G401 (cell line): ENCODE results near the gene RBM10. TPM values are rescaled to one million over a fixed set of nuclear protein-coding genes. Genes with fewer than 3 reads are reported as not detected.

ENCODE experiments used
- DNase-seq: peaks from one replicate; pipeline ENCODE4 v3.0.0-alpha.2; 2015; ENCODE audit warnings: low spot score
- in situ Hi-C: cut with HindIII; loops from 2 replicates; pipeline ENCODE4 v1.10.0; 2016; ENCODE audit warnings: low sequenced_read_pairs, mixed read lengths
- total RNA-seq: library from RNA; depleted of rRNA; stranded (reverse); fragments of >200 nt; shearing (Covaris generic); gene quantifications from 2 replicates; pipeline ENCODE4 v1.2.3, GENCODE V29; 2014; rRNA removed

The RBM10 gene
- total RNA-seq, 1 experiment from 2014 or later = 67.8 TPM

DNA sequence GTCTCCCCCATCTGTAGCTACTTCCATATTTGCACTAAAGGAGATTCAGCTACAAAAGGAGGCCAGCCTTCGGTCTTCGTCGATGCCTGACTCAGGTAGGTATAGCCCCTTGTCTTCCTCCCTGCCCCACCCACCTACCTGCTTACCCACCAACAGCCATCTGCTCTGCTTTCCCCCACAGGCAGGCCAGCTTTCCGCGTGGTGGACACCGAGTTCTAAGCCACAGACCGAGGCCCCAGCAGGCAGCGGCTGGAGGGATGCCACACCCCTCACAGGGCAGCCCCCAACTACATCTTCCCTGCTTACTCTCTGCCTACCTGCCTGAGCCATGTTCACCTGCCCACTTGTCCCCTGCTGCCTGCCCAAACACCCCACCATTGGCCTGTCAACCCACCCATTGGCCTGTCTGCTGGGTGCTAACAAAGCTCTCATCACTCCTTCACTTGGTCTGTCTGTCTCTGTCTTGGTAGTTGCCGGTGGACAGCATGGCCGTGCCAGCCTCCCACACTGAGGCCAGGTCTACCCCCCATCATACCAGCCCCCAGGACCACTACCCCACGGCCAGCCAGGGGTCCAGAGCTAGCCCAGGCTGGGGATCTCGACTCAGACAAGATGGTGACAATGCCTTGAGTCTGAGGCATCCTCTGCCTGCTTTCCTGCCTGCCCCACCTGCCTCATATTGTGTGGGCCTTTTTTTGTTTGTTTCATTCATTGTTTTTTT is 83.7 kb downstream of the RBM10 start:
- DNase-seq = no peak
- in situ Hi-C loops = no loop called here

DNA sequence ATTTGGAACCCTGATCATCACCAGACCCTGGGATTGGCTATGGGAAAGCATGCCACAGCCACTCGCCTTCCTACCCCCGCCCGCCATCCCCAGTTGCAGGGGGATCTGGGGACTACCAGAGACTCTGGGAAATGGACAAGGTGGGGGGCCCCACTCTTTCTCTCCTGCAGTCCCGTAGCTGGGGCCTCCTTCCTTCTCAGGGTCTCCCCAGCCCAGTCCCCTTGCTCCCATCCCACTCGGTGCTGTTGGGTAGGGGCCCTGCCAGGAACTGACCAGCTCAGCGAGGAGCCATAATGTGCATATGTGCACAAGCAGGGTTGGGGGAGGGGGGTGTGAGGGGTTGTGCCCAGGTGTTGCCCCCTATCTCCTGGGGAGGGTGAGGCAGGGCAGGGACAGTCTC is 84.4 kb downstream of the RBM10 start:
- in situ Hi-C loops = no loop called here
- DNase-seq = no peak

DNA sequence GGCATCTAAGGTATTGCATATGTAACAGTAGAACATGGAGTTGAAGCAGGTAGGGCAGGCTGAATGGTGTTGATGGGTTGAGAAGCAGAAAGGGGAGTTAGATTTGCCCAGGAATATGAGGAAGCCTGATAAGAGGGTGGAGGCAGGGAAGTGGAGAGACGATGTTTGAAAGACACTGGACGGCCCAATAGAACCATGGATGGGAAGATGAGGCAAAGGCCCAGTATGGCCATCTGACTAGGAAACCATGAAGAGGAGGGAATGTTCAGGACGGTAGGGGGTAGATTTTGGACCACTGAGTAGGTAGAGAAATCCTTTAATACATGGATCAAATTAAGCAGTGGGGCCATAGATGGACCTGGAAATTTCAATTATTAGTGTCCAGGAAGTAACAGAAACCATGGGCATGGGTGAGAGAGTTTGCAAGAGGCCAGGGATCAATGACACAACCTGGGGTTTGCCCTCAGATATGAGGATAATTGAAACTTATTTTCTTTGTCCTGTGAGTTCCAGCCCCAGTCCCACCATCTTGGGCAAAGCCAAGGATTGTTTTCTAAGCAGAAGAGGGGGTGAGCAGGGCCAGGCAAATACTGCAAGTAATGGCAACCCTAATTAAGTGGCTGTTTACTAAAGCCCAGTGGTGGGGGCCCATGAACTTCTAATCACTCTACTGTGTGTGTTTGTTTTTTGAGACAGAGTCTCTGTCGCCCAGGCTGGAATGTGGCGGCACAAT is 85.3 kb downstream of the RBM10 start:
- no peak for DNase-seq
- in situ Hi-C loops = no loop called here

DNA sequence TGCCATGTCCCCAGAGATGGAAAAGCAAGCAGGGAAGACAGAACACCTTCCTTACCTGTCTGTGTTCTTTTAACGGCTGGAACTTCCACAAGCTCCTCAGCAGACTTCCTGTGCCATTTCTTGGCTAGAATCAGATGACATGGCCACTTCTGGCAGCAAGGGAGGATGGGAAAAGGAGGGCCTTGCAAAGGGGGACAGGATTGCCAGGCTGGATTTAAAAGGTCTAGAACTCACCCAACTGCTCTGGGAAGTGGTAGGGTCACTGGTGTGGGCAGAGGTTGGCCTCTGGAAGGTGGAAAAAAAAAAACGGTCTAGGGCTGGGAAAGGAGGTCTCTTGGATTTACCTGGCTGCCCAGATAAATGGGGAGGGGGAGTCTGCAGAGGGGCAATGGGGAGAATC is 86.1 kb downstream of the RBM10 start:
- DNase-seq = no peak
- in situ Hi-C loops = no loop called here

DNA sequence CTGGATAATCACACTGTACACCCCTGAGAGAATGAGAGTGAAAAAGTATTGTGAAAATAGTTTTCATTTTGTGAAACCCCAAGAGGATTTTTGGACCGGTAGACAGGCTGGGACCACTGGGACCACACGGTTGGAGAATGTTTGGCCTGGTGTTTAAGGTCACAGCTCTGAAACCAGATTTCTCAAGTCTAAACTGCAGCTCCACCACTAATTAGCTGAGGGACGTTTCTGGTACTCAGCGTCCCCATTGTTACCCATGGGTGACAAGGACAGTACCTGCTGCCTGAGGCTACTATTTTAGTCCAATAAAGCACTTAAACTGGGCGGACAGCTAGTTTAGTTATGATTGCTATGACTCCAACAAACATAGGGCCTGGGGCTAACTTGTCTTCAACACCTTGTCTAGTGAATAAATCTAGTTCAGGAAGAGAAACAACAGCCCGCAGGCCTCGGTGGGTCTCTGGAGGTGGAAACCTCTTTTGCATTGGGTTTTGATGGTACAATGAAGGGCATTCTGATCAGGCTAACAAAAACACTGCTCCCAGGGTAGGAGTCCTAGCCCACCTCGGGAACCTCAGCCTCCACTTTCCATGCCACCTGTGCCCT is 87.3 kb downstream of the RBM10 start:
- DNase-seq = no peak
- in situ Hi-C loops = no loop called here

DNA sequence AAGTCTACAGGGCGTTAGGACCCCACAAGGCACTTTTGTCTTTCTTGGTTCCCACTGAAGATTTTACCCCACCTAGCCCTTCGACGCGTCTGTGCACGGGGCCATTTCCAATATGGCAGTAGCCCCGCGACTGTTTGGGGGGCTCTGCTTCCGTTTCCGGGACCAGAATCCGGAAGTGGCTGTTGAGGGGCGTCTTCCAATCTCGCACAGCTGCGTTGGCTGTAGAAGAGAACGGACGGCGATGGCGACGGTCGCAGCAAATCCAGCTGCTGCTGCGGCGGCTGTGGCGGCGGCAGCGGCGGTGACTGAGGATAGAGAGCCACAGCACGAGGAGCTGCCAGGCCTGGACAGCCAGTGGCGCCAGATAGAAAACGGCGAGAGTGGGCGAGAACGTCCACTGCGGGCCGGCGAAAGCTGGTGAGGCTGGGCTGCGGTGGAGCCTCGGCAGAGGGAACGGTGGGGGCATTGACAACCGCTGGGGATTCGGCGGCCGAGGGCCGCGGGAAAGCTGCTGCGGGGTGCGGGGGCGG is 87.8 kb downstream of the RBM10 start, which contains the start of gene USP11:
Gene USP11, plus strand, starts transcription at position 207 of the 530 bp plus-strand sequence. Its CDS starts 35 bp downstream, at position 242.
- in situ Hi-C loops = no loop called here
- DNase-seq = peak; percentile 53

DNA sequence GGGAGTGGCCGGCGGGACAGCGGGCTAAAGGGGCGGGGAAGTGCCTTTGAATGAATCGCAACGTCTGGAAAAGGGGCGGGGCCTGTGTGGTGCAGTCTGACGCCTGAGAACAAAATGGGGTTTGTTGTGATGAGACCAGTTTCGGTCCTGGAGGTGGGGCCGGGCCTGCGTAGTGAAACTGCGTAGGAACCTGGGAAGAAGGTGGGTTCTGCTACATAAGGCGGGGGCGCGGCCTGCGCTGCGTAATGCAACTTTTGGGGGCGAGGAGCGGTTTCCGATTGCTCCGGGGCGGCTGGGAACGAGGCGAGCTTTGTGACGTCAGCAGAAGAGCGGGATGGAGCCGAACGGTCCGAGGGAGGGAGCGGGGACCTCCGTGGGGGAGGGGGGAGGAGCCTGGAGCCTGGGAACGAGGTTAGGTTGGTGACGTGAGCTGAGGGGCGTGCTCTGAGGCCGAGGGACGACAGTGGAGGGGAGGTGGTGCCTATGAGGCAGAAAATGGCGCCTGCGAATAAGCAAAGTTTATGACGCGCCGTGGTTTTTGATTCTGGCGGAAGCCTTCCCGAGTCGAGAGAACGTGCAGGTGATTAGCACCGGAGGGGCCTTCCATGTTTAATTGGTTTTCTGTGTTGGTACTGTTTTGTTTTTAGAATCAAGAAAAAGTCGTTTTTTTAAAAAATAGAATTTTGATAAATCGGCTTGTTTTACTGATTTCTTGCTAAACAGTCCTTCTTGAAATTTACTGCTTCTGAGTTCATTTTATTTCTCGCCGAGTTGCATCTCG is 88.5 kb downstream of the RBM10 start:
- in situ Hi-C loops = no loop called here
- DNase-seq = peak; percentile 95

DNA sequence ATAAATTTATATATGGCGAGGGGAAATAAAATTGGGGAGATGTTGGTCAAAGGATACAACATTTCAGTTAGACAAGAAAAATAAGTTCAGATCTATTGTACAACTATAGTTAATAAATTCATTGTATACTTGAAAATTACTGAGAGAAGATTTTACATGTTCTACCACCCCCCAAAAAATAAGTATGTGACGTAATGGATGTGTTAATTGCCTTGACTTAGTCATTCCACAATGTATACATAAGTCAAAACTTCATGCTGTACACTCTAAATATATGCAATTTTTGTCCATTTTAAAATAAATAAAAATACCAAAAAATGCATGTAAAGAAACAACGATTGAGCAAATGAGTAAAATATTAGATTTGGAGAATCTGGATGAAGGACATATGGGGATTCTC is 89.6 kb downstream of the RBM10 start:
- DNase-seq = no peak
- in situ Hi-C loops = no loop called here

DNA sequence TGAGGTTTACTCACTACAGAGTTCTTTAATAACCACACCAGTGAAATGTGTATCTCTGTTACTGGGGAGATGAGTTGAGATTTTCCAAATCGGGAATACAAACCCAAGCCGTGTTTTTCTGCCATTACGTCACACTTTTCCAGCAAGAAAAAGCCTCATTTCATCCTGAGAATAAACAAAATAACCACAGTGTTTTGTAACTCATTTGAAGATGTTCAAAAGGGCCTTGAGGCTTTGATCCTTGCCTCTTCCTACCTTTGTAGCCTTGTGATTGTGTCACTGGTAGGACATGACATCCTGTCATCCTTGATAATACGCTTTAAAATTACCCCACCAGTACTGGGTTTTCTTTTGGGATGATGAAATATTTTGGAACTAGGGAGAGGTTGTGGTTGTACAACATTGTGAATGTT is 90.7 kb downstream of the RBM10 start:
- no peak for DNase-seq
- in situ Hi-C loops = no loop called here

Other genes starting within 250 kb of the RBM10 start
- gene JADE3, start 232.8 kb upstream of the RBM10 start, total RNA-seq = 6.9 and 17.3 TPM in 2 replicates
- gene RGN, start 66.8 kb upstream of the RBM10 start, total RNA-seq = not detected in 2 replicates
- gene NDUFB11, start 519 bp upstream of the RBM10 start, total RNA-seq = 87.1 and 115 TPM in 2 replicates
- 198 and 217 TPM in 2 replicates for gene UBA1, start 48.6 kb downstream of the RBM10 start, total RNA-seq
- gene CDK16, start 73.5 kb downstream of the RBM10 start, total RNA-seq = 88.1 and 118 TPM in 2 replicates
- gene USP11, start 87.8 kb downstream of the RBM10 start, total RNA-seq = 53.1 and 57.3 TPM in 2 replicates
- gene ZNF157, start 225.4 kb downstream of the RBM10 start, total RNA-seq = 0.25 and 0.44 TPM in 2 replicates